Cardiac muscle cell (in vitro differentiated cells and primary cell): Measurements from ENCODE around the gene MAG. TPM values are rescaled to one million over a fixed set of nuclear protein-coding genes. Genes with fewer than 3 reads are reported as not detected.

ENCODE experiments used
- DNase-seq, 2 donors: peaks; one replicate each; pipeline versions ENCODE4 v3.0.0 to v3.0.0-alpha.2; 2010 to 2017; ENCODE audit warnings: low read depth in 1 of 2, low spot score in 1 of 2
- H3K27ac ChIP-seq: fragments of 200-600 bp; sonication (generic); 2 replicates; pipeline ENCODE4 v1.5.1; 2016
- H3K27me3 ChIP-seq: fragments of 200-600 bp; sonication (generic); 2 replicates; pipeline ENCODE4 v1.6.0; 2016; ENCODE audit warnings: control low read depth
- H3K36me3 ChIP-seq: fragments of 200-600 bp; sonication (generic); 2 replicates; pipeline ENCODE4 v1.5.1; 2016; ENCODE audit warnings: control low read depth
- H3K4me1 ChIP-seq: fragments of 200-600 bp; sonication (generic); 2 replicates; pipeline ENCODE4 v1.8.1; 2017; ENCODE audit warnings: low read depth, mild to moderate bottlenecking, mixed run types
- H3K4me3 ChIP-seq: fragments of 200-600 bp; sonication (generic); 2 replicates; pipeline ENCODE4 v1.5.1; 2016; ENCODE audit warnings: mild to moderate bottlenecking
- H3K9me3 ChIP-seq: fragments of 200-600 bp; sonication (generic); 2 replicates; pipeline ENCODE4 v1.5.1; 2017; ENCODE audit warnings: low read depth, mild to moderate bottlenecking, control low read depth
- CTCF ChIP-seq: IDR thresholded peaks from 2 replicates; pipeline ENCODE4 v1.5.1; 2012; ENCODE audit warnings: low read depth, mild to moderate bottlenecking, low read length
- polyA plus RNA-seq: library from polyadenylated mRNA; unstranded; fragments of >200 nt; fragmentation: Nextera tagmentation; extraction: Ambion mirVana; gene quantifications from 2 replicates; pipeline ENCODE4 v1.2.1, GENCODE V29; 2016
- total RNA-seq: library from RNA; depleted of rRNA; stranded (reverse); fragments of >200 nt; gene quantifications from 2 replicates; pipeline ENCODE4 v1.2.3, GENCODE V29; 2016

MAG gene
- total and polyA plus RNA-seq, 2 experiments from 2014 or later, result 1.2 to 2.1 TPM

- Histone ChIP-seq H3K9me3 (no peaks in the 10 kb centered on the region), H3K27ac (no peak overlapping the region), H3K36me3 (peaks cover 34% of the 10 kb centered on the region), H3K4me3 (no peak overlapping the region), H3K27me3 (no peaks in the 10 kb centered on the region), H3K4me1 (no peaks in the 10 kb centered on the region)
- DNase-seq, result no peak
- no peak for TF ChIP-seq CTCF
These were observed 18.9 kb upstream of the MAG start for GRCh38 chr19:35272954-35273649.

GRCh38 chr19:35273686-35274259 is 18.2 kb upstream of the MAG start:
- H3K4me3 ChIP-seq, result no peak overlapping the region
- H3K27ac ChIP-seq, result no peak overlapping the region
- no peak for DNase-seq
- peaks cover 35% of the 10 kb centered on the region for H3K36me3 ChIP-seq
- H3K27me3 ChIP-seq, result no peaks in the 10 kb centered on the region
- H3K9me3 ChIP-seq, result no peaks in the 10 kb centered on the region
- no peaks in the 10 kb centered on the region for H3K4me1 ChIP-seq
- no peak for TF ChIP-seq CTCF

- no peak for TF ChIP-seq CTCF
- no peak for DNase-seq
- no peak overlapping the region for H3K27ac ChIP-seq
- H3K4me1 ChIP-seq, result no peaks in the 10 kb centered on the region
- no peak overlapping the region for H3K4me3 ChIP-seq
- H3K36me3 ChIP-seq, result peaks cover 40% of the 10 kb centered on the region
- H3K9me3 ChIP-seq, result no peaks in the 10 kb centered on the region
- no peaks in the 10 kb centered on the region for H3K27me3 ChIP-seq
These were observed 17.6 kb upstream of the MAG start for GRCh38 chr19:35274323-35274722.

GRCh38 chr19:35276706-35277281 is 15.2 kb upstream of the MAG start:
- Histone ChIP-seq H3K36me3 (peaks cover 24% of the 10 kb centered on the region), H3K4me3 (no peak overlapping the region)
- no peak for TF ChIP-seq CTCF

GRCh38 chr19:35278578-35279284 is 13.2 kb upstream of the MAG start:
- TF ChIP-seq CTCF, result no peak
- Histone ChIP-seq H3K4me3 (no peak overlapping the region), H3K36me3 (peaks cover 23% of the 10 kb centered on the region), H3K4me1 (peaks cover 4% of the 10 kb centered on the region), H3K27me3 (no peaks in the 10 kb centered on the region), H3K9me3 (no peaks in the 10 kb centered on the region), H3K27ac (no peak overlapping the region)
- DNase-seq, result no peak

More at GRCh38 chr19:35276706-35277281, 15.2 kb upstream of the MAG start:
- Histone ChIP-seq H3K9me3 (no peaks in the 10 kb centered on the region), H3K4me1 (peaks cover 4% of the 10 kb centered on the region), H3K27ac (no peak overlapping the region), H3K27me3 (no peaks in the 10 kb centered on the region)
- no peak for DNase-seq
